ENCODE results near the gene FXR2.

The FXR2 gene

GRCh38 chr17:7551396-7551795 is 63.3 kb downstream of the FXR2 start:
- H3K4me1 ChIP-seq (ENCODE audit: control insufficient read depth, insufficient read depth, low read length) = peaks cover 3% of the 10 kb centered on the region; the same call in 1 of the 2 replicates

GRCh38 chr17:7550344-7550743 is 64.4 kb downstream of the FXR2 start:
- peaks cover 3% of the 10 kb centered on the region; the same call in 1 of the 2 replicates for H3K4me1 ChIP-seq (ENCODE audit: control insufficient read depth, insufficient read depth, low read length)
- CTCF ChIA-PET = interaction anchor here (0.6 to 6.2 kb wide), 3 partner anchors 10 to 66 kb away, joined by 3 to 60 read pairs (median 3); partner anchors contain the start of genes POLR2A and SENP3
- H3K4me3 ChIP-seq (ENCODE audit: low read depth, low read length) = no peak overlapping the region
- H3K27ac ChIP-seq (ENCODE audit: extremely low read depth, low read depth, low read length) = no peak overlapping the region
- TF ChIP-seq ZNF354C (tag by site-specific recombination; IDR thresholded peaks at IDR 0.05; ENCODE audit: borderline replicate concordance, low read depth) = no peak
- peak; percentile 75 for TF ChIP-seq SCRT2 (tag by site-specific recombination; IDR thresholded peaks at IDR 0.05)
- TF ChIP-seq ZBTB21 (tag by site-specific recombination; IDR thresholded peaks at IDR 0.05) = no peak
- POLR2A ChIA-PET = interaction anchor here (1.1 kb wide), 1 partner anchor 10 kb away, joined by 6 read pairs; no protein-coding TSS in a partner anchor
- H3K36me3 ChIP-seq (ENCODE audit: control insufficient read depth in 2 of 2, insufficient read depth in 1 of 2, low read length in 2 of 2) = no peaks in the 10 kb centered on the region
- H3K9me3 ChIP-seq (ENCODE audit: control insufficient read depth, insufficient read depth, low read depth, low read length) = no peaks in the 10 kb centered on the region

More at GRCh38 chr17:7551396-7551795, 63.3 kb downstream of the FXR2 start:
- Histone ChIP-seq H3K36me3 (ENCODE audit: control insufficient read depth in 2 of 2, insufficient read depth in 1 of 2, low read length in 2 of 2) (no peaks in the 10 kb centered on the region), H3K4me3 (ENCODE audit: low read depth, low read length) (no peak overlapping the region), H3K9me3 (ENCODE audit: control insufficient read depth, insufficient read depth, low read depth, low read length) (no peaks in the 10 kb centered on the region), H3K27ac (ENCODE audit: extremely low read depth, low read depth, low read length) (no peak overlapping the region)
- ChIA-PET CTCF (interaction anchor here (0.8 to 3.5 kb wide), 3 partner anchors 9 to 59 kb away, joined by 3 to 18 read pairs (median 10); no protein-coding TSS in a partner anchor), POLR2A (interaction anchor here (0.6 kb wide), 2 partner anchors 147 to 152 kb away, joined by 3 to 6 read pairs; partner anchors contain the start of gene TMEM256)
- TF ChIP-seq ZBTB10 (tag by site-specific recombination; IDR thresholded peaks at IDR 0.05) (no peak), ZNF558 (tag by site-specific recombination; IDR thresholded peaks at IDR 0.05) (no peak), ZNF16 (tag by site-specific recombination; IDR thresholded peaks at IDR 0.05; ENCODE audit: low read depth) (no peak), ZNF664 (tag by site-specific recombination; IDR thresholded peaks at IDR 0.05) (no peak), ZNF48 (tag by site-specific recombination; IDR thresholded peaks at IDR 0.05) (no peak), IKZF3 (tag by site-specific recombination; IDR thresholded peaks at IDR 0.05) (no peak)

DNA sequence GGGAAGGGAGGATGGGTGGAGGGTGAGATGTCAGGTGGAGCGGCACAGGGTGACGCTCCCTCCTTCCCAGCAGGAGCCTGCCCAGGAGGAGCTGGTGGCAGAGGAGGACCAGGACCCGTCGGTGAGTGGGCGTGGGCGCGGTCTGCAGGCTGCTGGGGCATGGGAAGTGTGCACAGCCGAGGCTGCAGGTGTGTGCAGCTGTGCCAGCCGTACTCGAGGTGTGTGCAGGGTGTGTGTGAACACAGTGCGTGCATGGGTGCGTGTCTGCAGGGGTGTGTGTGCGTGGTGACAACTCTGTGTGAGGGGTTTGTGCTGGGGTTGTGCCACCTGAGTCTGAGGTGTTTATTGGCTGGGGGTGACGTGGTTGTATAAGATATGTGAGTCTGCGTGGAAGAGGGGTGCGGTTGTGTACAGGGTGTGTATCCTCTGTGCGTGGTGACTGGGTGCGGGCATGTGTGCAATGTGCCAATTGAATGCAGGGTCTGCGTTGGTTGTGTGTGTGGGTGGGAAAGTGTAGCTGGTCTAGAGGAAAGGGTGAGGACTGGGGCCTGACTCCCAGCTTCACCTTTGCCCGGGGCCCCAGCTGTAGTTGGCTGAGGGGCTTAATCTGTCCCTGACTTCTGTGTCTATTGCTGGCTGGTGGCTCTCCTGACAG is 65.2 kb downstream of the FXR2 start:
- peaks cover 3% of the 10 kb centered on the region; the same call in 1 of the 2 replicates for H3K4me1 ChIP-seq (ENCODE audit: control insufficient read depth, insufficient read depth, low read length)
- ChIA-PET CTCF (interaction anchor here (0.6 to 6.2 kb wide), 2 partner anchors 11 to 66 kb away, joined by 3 to 60 read pairs; partner anchors contain the start of genes POLR2A and SENP3), POLR2A (interaction anchor here (1.1 kb wide), 1 partner anchor 11 kb away, joined by 6 read pairs; no protein-coding TSS in a partner anchor)
- H3K9me3 ChIP-seq (ENCODE audit: control insufficient read depth, insufficient read depth, low read depth, low read length) = no peaks in the 10 kb centered on the region
- H3K27ac ChIP-seq (ENCODE audit: extremely low read depth, low read depth, low read length) = no peak overlapping the region; the same call in 1 of the 2 replicates
- peak overlapping the region; percentile 52 for H3K4me3 ChIP-seq (ENCODE audit: low read depth, low read length)
- no peaks in the 10 kb centered on the region for H3K36me3 ChIP-seq (ENCODE audit: control insufficient read depth in 2 of 2, insufficient read depth in 1 of 2, low read length in 2 of 2)
- no peak for TF ChIP-seq TCF7L2 (IDR thresholded peaks at IDR 0.05; ENCODE audit: borderline replicate concordance, low read depth, low read length)
- TF ChIP-seq, protein P1, sequence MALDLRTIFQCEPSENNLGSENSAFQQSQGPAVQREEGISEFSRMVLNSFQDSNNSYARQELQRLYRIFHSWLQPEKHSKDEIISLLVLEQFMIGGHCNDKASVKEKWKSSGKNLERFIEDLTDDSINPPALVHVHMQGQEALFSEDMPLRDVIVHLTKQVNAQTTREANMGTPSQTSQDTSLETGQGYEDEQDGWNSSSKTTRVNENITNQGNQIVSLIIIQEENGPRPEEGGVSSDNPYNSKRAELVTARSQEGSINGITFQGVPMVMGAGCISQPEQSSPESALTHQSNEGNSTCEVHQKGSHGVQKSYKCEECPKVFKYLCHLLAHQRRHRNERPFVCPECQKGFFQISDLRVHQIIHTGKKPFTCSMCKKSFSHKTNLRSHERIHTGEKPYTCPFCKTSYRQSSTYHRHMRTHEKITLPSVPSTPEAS (tag by site-specific recombination; IDR thresholded peaks at IDR 0.05) = peak; percentile 74
- no peak for TF ChIP-seq ZBTB10 (tag by site-specific recombination; IDR thresholded peaks at IDR 0.05)
- TF ChIP-seq ZFP69B (tag by site-specific recombination; IDR thresholded peaks at IDR 0.05) = no peak
- TF ChIP-seq ZBTB17 (tag by site-specific recombination; IDR thresholded peaks at IDR 0.05) = no peak
- peak; percentile 80 for TF ChIP-seq ZNF600 (tag by site-specific recombination; IDR thresholded peaks at IDR 0.05)
- TF ChIP-seq KLF1 (tag by site-specific recombination; IDR thresholded peaks at IDR 0.05) = peak; percentile 46; the same call in 1 of the 2 replicates
- TF ChIP-seq INSM2 (tag by site-specific recombination; IDR thresholded peaks at IDR 0.05) = no peak
- 0 out of 2 replicates have a peak, but pooled peaks have one; percentile 20 for TF ChIP-seq ZNF366 (tag by site-specific recombination; conservative IDR thresholded peaks at IDR 0.05)
- no peak for TF ChIP-seq RBAK (tag by site-specific recombination; IDR thresholded peaks at IDR 0.05)
- peak; percentile 61 for TF ChIP-seq ZNF18 (tag by site-specific recombination; IDR thresholded peaks at IDR 0.05)
- TF ChIP-seq MZF1 (tag by site-specific recombination; IDR thresholded peaks at IDR 0.05; ENCODE audit: borderline replicate concordance) = no peak
